Measurements from ENCODE around the gene PTGER1.

DNA sequence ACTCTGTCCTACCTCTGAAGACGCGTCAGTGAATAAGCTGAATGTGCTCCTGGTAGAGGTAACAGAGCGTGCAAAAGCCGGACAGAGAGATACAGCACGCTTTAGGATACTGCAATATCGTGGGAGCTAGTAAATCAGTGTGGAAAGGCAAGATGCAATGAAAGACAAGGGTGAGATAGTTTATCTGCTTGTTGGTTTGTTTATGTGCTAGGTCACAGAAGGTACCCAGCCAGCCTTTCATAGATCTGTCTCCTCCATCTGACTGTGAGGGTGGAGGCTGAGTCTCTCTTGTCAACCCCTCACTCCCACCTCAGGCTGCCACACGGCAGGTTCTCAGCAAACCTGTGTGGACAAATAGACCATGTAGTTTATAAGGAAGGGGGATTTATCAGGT, 21.7 kb upstream of the PTGER1 start:
- TF ChIP-seq RXRA (IDR thresholded peaks at IDR 0.05; ENCODE audit: insufficient read depth, low read depth, low read length) (no peak), TCF12 (IDR thresholded peaks at IDR 0.05; ENCODE audit: low read depth, low read length) (no peak), POLR2A (IDR thresholded peaks at IDR 0.05; ENCODE audit: control extremely low read depth in 1 of 2, low read depth in 2 of 2, low read length in 2 of 2) (no peak), CEBPB (IDR thresholded peaks at IDR 0.05; ENCODE audit: low read depth, low read length) (no peak)
- TF ChIP-seq, protein P1, sequence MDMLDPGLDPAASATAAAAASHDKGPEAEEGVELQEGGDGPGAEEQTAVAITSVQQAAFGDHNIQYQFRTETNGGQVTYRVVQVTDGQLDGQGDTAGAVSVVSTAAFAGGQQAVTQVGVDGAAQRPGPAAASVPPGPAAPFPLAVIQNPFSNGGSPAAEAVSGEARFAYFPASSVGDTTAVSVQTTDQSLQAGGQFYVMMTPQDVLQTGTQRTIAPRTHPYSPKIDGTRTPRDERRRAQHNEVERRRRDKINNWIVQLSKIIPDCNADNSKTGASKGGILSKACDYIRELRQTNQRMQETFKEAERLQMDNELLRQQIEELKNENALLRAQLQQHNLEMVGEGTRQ (IDR thresholded peaks at IDR 0.05; ENCODE audit: low read length) = no peak
- TF ChIP-seq, protein P2, sequence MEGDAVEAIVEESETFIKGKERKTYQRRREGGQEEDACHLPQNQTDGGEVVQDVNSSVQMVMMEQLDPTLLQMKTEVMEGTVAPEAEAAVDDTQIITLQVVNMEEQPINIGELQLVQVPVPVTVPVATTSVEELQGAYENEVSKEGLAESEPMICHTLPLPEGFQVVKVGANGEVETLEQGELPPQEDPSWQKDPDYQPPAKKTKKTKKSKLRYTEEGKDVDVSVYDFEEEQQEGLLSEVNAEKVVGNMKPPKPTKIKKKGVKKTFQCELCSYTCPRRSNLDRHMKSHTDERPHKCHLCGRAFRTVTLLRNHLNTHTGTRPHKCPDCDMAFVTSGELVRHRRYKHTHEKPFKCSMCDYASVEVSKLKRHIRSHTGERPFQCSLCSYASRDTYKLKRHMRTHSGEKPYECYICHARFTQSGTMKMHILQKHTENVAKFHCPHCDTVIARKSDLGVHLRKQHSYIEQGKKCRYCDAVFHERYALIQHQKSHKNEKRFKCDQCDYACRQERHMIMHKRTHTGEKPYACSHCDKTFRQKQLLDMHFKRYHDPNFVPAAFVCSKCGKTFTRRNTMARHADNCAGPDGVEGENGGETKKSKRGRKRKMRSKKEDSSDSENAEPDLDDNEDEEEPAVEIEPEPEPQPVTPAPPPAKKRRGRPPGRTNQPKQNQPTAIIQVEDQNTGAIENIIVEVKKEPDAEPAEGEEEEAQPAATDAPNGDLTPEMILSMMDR (IDR thresholded peaks at IDR 0.05; ENCODE audit: control extremely low read depth in 1 of 3, insufficient read depth in 1 of 3, low read depth in 1 of 3, low read length in 3 of 3) = no peak
